DMS 273 treated with DMSO at 0.1 percent for 48 hours (cell line): ENCODE results near the gene GLIS1.
A peak's percentile ranks its signal among the peaks of the same experiment; 100 is the strongest.

ENCODE experiments used
- DNase-seq: peaks from one replicate; lab custom pipeline; 2025; lab: John Stamatoyannopoulos, UW

GLIS1 gene

DNA sequence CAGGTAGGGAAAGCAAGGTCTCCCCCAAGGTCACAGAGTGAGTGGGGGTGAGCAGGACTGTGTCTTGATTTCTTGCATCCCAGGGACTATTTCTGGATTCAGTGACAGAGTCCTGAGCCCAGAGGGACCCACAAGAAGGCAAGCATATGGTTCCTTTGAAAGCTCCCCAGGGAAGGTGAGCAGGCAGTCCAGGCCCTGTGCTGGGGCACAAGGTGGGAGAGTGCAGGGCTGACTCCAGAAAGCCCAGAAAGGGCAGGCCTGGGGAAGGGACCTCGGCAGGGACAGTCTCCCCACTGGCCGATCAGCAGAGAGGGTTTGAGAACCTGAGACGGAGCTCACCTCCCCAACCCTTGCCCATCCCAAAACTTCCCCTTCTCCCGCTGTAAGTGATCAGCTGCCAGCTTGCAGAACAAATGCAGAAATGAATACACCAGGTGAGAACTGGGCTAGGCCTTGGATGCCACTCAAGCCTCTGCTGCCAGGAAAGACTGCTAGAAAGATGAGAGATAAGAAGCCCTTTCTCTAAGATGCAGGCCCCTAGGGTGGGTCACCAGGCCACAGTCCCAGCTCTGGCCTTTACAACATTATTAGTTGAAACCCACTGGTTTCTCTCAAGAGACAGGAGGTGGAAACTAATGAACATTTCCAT lies 121.0 kb downstream of the GLIS1 start:
- no peak for DNase-seq

DNA sequence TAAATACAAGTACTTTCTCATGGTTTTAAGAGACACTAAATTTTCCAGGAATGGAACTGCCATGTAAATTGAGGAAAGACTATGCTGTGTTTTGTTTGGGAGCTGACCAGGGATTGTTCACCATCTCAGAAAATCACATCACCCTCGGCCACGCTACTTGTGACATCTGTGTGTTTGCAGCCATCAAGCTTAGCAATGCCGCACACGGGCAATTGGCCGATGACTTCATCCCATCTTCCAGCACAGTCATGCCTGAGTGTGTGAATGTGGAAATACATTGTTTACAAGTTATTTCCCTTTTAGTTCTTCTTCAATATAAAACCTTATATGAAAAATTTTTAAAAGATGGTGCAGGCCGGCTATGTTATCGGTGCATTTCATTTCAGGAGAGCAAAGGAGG lies 121.6 kb downstream of the GLIS1 start:
- no peak for DNase-seq

DNA sequence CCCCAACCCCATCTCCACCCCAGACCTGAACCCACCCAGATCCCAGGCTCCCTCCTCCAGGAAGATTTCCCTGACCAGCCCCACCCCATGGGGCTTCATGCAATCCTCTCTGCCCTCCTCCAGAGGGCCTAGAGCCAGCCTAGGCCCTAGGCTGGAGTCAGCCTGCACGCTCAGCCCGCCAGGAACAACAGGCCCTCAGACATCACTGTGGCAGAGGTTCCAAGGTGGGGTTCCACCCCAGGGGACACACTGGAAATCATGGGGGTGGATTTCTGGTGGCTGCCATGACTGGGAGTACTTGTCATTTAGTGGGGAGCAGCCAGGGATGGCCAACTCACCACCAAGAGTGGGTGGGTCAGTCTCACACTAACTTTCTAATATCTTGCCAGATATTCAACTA lies 122.0 kb downstream of the GLIS1 start:
- DNase-seq: no peak

DNA sequence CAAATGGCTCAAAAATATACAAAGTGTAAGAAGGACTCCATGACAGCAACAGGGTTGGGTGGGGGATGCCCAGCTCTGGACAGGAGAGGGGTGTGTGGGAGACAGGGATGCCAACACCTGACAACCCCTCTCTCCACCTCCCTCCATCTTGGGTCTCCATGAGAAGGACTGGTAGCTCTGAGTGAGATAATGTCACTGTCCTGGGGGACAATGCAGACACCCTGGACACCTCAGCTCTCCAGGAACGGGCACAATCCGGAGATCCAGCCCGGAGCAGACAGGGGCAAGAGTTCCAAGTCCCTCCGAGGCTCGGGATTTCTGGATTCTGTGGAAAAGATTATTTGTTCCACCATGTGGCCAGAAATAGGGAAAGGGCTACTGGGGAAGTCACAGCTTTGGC lies 122.5 kb downstream of the GLIS1 start:
- DNase-seq: no peak

DNA sequence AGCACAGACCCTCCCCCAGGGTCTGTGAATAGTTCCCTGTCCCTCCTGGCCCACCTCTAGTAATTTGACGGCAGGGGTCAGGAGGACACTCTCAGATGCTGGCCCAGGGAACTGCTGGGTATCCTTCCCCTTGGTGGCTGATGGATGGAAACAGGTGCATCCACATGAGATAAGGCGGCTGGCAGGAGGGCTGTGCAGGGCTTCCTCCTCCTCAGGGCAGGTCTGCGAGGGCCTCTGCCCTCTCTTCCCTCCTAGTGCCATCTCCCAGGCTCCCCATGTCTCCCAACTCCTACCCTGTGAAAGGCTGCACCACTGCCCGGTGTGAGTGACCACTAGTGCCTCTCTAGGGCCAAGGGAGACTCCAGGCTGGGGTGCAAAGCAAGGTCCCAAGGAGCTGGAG lies 123.9 kb downstream of the GLIS1 start:
- no peak for DNase-seq

DNA sequence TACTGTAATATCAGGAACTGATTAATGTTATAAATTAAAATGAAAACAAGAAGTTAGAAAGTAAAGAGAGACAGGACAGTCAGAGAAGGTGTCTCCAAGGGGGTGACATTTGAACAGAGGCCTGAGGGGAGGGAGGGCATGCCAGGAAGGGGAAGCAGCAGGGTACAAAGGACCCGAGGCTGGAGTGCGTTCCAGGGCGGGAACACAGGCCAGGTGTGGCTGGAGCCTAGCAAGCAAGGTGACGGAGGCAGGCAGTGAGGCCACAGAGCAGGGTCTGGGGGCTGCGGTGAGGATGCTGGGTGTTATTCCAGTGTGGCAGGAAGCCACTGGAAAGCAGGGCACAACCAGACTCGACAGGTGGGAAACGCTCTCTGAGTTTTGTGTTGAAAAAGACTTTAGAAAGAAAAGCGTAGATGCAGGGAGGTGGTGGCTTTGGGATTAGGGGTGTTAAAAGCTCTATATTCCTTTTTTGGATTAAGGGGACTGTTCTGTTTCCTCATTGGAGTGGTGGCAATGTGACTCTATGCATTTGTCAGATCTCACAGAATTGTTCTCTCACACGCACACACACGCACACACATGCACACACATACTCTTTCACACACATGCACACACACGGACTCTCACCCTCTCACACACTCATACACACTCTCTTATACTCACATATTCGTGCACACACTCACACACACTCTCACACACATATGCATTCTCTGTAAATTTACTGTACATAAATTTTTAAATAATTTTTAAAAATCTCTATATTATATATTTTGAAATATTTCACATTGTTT lies 124.5 kb downstream of the GLIS1 start:
- no peak for DNase-seq

DNA sequence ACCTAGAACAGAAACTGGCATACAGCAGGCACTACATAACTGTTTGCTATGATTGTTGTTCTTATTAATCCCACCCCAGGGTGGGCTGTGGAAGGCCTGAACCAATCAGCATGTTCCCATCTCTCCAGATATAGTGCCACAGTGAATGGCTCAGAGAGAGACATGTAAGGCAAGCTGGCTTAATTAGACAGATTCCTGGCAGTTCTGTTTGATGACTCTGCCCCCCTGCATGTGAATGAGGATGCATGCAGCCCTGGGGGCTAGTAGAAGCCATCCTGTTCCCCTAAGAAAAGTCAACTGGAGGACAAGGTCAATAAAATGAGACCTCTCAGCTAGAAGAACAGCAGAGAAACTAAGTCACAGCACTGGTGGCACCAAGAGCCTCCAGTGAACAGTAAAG lies 130.3 kb downstream of the GLIS1 start:
- DNase-seq: no peak

DNA sequence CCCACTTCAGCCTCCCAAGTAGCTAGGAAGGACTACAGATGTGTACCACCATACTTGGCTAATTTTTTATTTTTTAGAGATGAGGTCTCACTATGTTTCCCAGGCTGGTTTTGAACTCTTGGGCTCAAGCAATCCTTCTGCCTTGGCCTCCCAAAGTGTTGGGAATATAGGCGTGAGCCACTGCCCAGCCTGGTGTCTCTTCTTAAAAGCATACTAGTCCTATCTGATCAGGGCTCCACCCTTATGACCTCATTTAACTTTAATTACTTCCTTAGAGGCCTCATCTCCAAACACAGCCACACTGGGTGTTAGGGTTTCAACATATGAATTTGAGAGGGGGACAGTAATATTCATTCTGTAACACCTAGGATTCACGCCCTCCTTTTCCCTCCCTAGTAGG lies 130.9 kb downstream of the GLIS1 start:
- no peak for DNase-seq

DNA sequence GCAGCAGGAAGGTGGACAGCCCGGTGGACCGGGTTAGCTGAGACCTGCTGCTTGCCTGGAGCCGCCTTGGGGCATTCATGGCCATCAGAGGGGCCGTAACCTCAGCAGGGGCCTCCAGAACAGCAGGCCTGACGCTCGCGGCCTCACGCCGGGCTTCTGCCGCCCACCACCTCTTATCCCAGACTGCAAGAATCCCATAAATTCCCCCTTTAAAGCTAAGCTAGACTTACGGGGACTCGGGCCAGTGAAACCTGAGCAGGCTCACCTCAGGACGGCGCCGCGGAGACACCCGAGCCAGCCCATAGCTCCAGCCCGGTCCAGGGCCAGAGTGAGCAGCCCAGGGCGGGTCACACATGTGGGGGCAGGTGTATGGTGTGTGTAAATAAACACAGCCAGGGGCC lies 132.3 kb downstream of the GLIS1 start:
- DNase-seq: no peak

DNA sequence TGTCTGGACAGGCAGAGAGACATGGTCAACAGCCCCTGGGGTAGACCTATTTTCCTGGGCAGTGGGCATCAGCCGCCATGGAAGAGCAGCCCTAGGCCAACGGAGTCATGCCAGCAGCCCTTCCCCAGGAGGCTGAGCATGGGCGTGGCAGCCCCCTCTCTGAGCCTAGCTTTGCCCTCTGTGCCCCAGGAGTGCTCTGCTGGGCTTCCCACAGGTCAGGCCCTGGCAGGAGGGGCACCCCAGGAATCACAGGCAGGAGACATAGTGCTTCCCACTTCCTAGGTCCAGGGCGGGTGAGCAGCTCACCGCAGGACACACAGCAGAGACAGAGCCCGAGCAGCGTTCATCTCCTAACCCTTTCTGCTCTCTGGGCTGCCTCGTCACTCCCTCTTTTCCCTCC lies 132.8 kb downstream of the GLIS1 start:
- DNase-seq: no peak

DNA sequence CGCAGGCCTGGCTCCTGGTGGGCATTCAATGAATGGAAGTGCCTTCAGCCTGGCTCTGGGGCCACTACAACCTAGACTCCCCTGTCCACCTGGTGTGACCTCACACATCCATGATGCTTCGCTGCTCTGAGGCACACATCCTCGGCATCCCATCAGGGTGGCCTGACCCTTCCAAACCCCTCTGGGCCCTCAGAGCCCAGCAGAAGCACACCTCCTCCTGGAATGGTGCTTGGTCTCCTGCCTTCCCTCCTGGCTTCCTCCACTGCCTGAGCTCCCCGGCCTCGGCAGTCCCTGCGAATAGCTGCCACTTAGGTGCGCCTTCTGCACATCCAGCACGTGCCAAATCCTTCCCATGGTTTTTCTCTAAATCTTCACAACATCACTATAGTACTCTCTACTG lies 133.8 kb downstream of the GLIS1 start:
- no peak for DNase-seq

DNA sequence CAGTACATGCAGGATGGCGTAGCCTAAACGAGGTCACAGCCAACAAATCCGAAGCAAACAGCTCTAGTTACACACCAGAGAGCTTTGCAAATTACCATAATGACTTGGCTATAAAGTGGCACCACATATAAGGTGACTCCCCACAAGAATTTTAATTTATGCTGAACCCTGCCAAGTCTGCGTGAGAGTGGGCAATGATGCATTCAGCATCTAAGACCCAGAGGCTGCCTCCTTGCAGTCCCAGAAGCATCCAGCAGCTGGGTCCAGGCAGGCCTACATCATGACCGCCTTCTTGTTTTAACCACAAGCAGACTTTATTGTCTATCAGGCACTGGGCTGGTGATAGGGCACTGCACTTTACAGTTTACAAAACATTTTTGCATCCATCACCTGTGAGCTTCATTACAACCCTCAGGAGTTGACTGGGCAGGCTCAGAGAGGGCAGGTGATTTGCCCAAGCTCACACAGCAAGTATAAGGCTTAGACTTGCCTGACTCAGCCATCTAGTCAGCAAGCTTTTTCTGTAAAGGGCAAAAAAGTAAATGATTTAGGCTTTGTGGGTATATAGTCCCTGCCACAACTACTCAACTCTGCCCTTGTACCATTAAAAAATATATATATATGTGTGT lies 134.6 kb downstream of the GLIS1 start:
- peak; percentile 43 for DNase-seq

DNA sequence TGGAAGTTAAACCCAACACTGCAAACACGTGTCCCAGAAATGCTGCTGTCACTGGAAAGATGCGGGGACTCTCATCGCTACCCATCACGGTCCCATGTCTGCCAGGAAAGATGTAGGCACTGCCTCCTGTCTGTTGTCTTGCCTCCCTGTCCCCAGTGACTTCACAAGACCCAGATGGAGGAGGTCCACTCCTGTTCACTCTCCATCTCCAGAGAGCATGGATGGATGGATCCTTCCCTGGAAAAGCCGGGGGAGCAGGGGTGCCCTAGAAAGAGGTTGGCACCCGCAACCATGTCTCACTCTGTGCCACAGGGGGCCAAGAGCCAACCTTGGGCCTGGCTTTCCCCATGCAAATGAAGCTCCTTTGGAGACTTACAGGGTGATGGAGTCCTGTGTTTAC lies 135.5 kb downstream of the GLIS1 start:
- DNase-seq: no peak

DNA sequence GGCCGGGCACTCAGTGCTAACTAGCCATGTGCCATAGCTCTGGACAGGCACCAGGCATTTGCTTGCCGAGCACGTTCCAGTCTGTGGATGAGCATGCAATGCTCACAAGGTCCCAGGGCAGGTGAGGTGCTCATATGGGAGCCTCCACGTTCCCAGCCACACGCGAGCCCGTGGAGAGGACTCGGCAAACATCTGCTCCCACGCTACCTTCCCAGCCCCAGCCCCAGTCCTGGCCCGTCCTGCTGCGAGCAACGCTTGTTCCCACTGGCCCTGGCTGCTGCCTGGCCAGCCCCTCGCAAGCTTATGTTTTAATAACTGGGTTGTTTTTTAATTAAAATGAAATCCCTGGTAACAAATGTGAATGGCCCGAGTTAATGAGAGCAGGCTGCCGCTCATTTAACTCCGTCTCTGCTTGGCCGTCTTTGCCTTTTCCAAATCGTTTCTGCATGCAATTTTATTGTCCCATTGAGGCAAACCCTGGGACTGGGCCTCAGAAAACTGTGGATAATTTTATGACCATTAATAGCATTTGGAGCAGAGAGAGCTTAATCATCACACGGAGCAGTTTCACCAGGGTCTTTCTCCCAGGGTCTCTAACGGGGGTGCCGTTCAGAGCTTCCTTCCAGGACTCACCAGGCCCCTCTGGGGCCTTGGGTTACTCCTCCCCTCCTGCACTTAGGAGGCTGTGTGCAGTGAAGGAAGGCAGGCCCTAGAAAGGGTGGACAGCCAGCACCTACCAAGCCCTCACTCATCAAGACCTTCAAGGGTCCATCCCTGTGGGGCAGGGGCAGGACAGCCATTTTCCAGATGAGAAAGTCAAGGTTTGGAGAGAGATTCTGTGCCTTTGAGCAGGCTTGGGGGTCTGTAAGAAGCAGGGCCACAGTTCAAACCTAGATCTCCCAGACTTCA lies 136.8 kb downstream of the GLIS1 start:
- DNase-seq: no peak

DNA sequence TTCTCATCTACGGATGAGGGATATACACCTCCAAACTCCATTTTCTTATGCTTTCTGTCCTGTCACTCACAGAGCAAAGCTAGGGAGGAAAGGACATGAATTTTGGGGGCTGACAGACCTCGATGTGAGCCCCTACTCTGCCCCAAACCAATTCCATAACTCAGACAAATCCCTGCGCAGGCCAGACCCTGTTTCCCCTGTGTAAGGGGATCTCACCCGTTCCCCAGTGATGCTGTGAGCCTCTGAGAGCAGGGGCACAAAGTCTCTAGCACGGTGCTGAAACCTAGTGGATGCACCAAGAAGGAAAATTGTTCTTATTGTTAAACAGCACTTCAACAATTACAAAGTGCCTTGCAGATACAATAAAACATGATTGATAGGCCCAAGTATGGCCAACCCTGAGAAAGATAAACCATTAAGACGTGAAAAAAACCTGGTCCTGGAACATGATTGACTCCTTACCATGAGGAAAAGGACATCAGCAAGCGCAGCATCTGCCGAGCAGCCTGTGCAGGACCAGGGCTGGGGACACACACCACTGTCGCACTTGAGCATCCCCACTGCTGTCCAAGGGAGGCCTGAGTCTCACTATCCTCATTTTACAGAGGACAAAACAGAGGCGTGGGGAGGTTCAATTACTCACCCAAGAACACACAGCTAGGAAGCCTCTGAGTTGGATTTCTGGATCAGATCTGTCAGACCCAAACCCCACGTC lies 137.8 kb downstream of the GLIS1 start:
- DNase-seq: no peak

DNA sequence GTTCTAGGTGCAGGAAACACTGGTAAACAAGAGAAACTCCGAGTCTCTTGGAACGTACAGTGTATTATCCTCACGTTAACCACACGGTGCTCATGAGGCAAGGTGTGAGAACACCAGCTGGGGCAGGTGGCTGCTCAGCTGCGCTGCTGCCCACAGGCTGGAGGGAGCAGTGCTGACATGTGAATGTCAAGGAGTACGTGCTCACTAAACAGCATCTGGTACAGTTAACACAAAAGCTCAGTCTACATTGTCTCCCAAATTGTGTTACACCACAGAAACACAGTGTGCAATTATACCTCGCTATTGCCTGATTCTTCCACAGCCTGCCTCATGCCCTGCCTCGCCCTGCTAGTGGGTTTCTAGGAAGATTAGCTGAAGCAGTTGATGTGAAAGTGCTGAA lies 138.4 kb downstream of the GLIS1 start:
- no peak for DNase-seq

DNA sequence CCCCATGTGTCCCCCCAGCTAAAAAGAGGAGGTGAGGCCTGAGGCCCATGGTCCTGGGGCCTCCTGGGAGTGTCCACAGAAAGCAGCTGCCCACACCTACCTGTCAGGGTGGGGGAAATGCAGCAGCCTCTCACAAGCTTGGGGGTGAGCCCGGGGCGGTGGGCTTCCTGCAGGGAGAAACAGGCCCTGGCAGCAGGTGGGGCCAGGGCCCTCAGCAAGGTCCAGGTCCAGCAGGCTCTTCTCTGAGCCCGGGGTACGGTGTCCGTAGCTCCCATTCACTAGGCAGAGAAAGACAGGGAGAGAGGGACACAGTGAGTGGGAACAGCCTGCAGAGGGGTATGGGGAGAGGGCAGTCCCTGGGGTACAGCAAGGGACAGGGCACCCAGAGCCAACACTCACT lies 139.0 kb downstream of the GLIS1 start:
- no peak for DNase-seq

DNA sequence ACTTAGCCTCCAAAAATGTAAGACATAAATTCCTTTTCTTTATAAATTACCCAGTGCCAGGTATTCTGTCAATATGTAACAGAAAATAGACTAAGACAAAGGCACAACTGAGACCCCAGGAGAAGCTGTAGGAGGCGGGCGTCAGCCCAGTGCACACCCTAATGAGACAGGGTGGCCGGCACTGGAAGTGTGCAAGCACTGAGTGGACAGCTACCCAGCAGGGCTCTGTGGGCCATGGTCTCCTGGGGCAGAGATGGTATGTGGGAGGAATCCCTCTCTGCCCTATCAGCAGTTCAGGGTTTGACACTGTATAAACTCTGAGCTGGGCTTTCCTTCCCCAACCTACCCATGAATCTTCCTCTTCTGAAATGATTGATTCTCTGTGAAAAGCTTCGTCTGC lies 139.5 kb downstream of the GLIS1 start:
- DNase-seq: no peak

DNA sequence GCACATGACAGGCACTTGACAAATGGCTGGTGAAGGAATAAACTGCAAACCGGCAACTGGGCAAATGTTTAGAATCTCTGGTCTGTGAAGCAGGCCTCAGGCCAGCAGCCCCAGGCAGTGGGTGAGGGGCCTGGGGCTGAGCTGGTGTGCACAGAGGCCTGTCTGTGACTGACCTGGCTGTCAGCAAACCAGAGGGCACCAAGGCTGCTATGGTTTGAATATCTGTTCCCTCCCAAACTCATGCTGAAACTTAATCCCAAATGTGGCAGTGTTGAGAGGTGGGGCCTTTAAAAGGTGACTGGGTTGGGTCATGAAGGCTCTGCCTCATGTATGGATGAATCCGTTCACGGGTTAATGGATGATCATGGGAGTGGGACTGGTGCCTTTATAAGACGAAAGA lies 140.0 kb downstream of the GLIS1 start:
- DNase-seq: no peak

DNA sequence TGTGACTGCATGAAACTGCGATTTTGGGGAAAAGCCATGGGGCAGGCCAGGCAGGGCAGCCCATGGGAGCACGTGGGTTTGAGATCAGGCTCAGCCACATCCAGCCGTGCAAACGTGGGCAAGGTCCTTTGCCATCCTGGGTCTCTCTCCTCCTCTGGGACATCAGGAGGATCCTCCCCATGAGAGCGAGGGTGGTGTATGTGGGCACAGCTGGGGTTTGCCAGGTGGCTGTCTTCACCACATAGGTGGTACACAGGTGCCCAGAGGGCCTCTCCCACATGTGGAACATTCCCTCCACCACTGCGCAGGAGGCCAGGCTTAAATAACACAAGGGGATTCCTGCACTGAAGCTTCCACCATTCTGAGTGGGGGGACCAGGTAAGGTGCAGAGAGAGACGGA lies 143.1 kb downstream of the GLIS1 start:
- DNase-seq: no peak

DNA sequence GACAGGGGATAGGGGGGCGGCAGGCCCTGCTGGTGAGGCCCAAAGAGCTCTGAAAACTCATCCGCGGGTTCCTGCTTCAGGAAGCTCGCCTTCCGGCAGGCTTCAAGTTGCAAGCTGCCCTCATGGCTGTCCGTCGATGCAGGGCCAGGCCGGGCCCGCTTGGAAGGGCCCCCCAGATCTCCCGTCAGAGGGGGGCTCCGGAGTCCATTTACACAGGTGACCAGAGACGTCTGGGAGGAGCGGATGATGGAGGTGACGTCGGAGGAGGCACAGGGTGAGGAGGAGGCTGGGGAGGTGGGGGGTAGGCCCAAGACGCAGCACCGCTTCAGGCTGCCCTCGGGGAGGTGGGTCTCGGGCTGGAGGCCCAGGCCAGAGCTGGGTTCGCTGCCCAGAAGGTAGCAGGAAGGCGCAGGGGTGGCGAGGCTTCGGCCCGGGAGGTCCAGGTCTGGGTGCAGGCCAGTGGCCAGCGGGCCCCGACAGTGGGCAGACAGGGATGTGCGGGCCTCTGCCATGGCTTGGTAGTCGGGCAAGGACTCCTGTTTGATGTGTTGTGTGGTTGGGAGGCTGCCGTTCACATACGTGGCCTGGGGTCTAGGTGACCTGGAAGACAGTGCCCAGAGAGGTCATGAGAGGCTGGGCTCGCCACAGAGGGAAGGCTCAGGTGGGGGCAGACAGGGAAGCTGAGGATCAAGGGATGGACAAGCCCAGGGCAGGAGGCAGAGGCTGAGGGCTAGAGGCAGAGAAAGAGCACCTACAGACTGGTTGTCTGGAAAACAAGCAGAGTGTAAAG lies 144.4 kb downstream of the GLIS1 start:
- DNase-seq: no peak
